SU-DHL-6 (cell line): ENCODE data around the gene UNC5C.
"Not testable (repeated sequence)": the region's sequence is repeated elsewhere in the genome, so short reads cannot be mapped to it uniquely, and the experiment has no call there.

Experiments
- H2AFZ ChIP-seq: fragments of 200-600 bp; sonication (generic); 2 replicates; pipeline ENCODE4 v1.6.1; 2014; ENCODE audit warnings: low read depth, mild to moderate bottlenecking, moderate library complexity, mixed read lengths, antibody characterized with exemption, low read length; ENCODE audit not compliant: severe bottlenecking
- H3F3A ChIP-seq: fragments of 200-600 bp; shearing (Covaris generic); 2 replicates; pipeline ENCODE4 v1.6.0; 2016; ENCODE audit warnings: antibody characterized with exemption, mild to moderate bottlenecking; ENCODE audit not compliant: insufficient read depth
- H3K27ac ChIP-seq: fragments of 200-600 bp; sonication (generic); 2 replicates; pipeline ENCODE4 v1.5.1; 2016; ENCODE audit warnings: low read depth, mild to moderate bottlenecking, low read length, moderate library complexity, mixed read lengths
- H3K27me3 ChIP-seq: fragments of 200-600 bp; sonication (generic), shearing (Covaris generic); 2 replicates; pipeline ENCODE4 v1.6.0; 2014; ENCODE audit warnings: mild to moderate bottlenecking, low read length
- H3K36me3 ChIP-seq: fragments of 200-600 bp; sonication (generic); 2 replicates; pipeline ENCODE4 v1.6.1; 2014; ENCODE audit warnings: mild to moderate bottlenecking, low read length, mixed read lengths
- H3K4me2 ChIP-seq: fragments of 300-600, 200-600 bp; shearing (Covaris generic), sonication (generic); 2 replicates; pipeline ENCODE4 v1.6.0; 2014; ENCODE audit warnings: low read length, low read depth, mild to moderate bottlenecking; ENCODE audit not compliant: poor library complexity, severe bottlenecking
- H3K4me3 ChIP-seq: fragments of 200-600 bp; sonication (generic); 2 replicates; pipeline ENCODE4 v1.5.1; 2014; ENCODE audit warnings: antibody characterized with exemption, low read length, mild to moderate bottlenecking, mixed read lengths; ENCODE audit not compliant: insufficient read depth, poor library complexity, severe bottlenecking
- H3K79me2 ChIP-seq: fragments of 200-600 bp; sonication (generic); 2 replicates; pipeline ENCODE4 v1.6.1; 2014; ENCODE audit warnings: mild to moderate bottlenecking, low read length, moderate library complexity; ENCODE audit not compliant: insufficient read depth
- H3K9ac ChIP-seq: fragments of 200-600 bp; sonication (generic); 2 replicates; pipeline ENCODE4 v1.7.0; 2014; ENCODE audit warnings: mild to moderate bottlenecking, low read length
- H3K9me2 ChIP-seq: fragments of 200-600 bp; sonication (generic); replicated peaks from 2 replicates; pipeline ENCODE4 v1.6.1; 2014; ENCODE audit warnings: low read length; ENCODE audit not compliant: insufficient read depth
- H3K9me3 ChIP-seq: fragments of 200-600 bp; sonication (generic); 2 replicates; pipeline ENCODE4 v1.6.1; 2014; ENCODE audit warnings: low read length, mixed read lengths; ENCODE audit not compliant: insufficient read depth
- H4K20me1 ChIP-seq: fragments of 200-600 bp; sonication (generic); 2 replicates; pipeline ENCODE4 v1.6.1; 2014; ENCODE audit warnings: low read depth, mild to moderate bottlenecking, antibody characterized with exemption, low read length, moderate library complexity, mixed read lengths
- EZH2phosphoT487 ChIP-seq: fragments of 200-600 bp; sonication (generic), shearing (Covaris generic); conservative IDR thresholded peaks from 2 replicates; pipeline ENCODE4 v1.6.1; 2018; ENCODE audit warnings: mild to moderate bottlenecking, antibody characterized with exemption, low read length, moderate library complexity, mixed read lengths
- TF ChIP-seq, protein P1 (sequence below): fragments of 200-600 bp; sonication (generic); IDR thresholded peaks from one replicate; pipeline ENCODE4 v1.5.1; 2017; ENCODE audit warnings: antibody characterized with exemption, mild to moderate bottlenecking, low read length, moderate library complexity; ENCODE audit not compliant: insufficient read depth, poor library complexity, severe bottlenecking

The UNC5C gene

DNA sequence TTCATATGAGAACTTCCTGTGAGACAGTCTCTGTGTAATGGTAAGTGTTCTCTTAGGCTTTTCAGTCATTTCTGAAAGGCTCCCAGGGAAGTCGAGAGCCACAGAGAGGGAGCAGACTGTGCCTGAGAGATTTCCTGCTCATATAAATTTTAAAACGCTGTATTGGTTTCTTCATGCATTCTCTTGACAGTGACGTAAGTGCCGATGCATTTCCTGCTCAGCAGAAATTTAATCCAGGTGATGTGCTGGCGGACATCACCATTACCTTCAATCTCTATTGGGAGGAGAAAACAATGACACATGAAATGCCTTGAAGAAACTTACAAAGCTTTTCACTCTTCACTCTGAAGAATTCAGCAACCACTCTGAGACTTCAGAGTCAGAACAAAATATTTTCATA lies 407.4 kb downstream of the UNC5C start:
- TF ChIP-seq, protein P1, sequence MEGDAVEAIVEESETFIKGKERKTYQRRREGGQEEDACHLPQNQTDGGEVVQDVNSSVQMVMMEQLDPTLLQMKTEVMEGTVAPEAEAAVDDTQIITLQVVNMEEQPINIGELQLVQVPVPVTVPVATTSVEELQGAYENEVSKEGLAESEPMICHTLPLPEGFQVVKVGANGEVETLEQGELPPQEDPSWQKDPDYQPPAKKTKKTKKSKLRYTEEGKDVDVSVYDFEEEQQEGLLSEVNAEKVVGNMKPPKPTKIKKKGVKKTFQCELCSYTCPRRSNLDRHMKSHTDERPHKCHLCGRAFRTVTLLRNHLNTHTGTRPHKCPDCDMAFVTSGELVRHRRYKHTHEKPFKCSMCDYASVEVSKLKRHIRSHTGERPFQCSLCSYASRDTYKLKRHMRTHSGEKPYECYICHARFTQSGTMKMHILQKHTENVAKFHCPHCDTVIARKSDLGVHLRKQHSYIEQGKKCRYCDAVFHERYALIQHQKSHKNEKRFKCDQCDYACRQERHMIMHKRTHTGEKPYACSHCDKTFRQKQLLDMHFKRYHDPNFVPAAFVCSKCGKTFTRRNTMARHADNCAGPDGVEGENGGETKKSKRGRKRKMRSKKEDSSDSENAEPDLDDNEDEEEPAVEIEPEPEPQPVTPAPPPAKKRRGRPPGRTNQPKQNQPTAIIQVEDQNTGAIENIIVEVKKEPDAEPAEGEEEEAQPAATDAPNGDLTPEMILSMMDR = no peak
- TF ChIP-seq EZH2phosphoT487 = no peak
- H3K27me3 ChIP-seq = no peaks in the 10 kb centered on the region
- no peak overlapping the region for H3K27ac ChIP-seq
- H3K4me3 ChIP-seq = no peak overlapping the region
- H3K4me2 ChIP-seq = no peak overlapping the region
- no peak overlapping the region for H3K9ac ChIP-seq
- H4K20me1 ChIP-seq = no peaks in the 10 kb centered on the region
- H3K9me2 ChIP-seq = no peaks in the 10 kb centered on the region
- H3K36me3 ChIP-seq = no peaks in the 10 kb centered on the region
- no peak overlapping the region for H2AFZ ChIP-seq
- no peaks in the 10 kb centered on the region for H3F3A ChIP-seq
- no peaks in the 10 kb centered on the region for H3K79me2 ChIP-seq
- no peaks in the 10 kb centered on the region for H3K9me3 ChIP-seq

DNA sequence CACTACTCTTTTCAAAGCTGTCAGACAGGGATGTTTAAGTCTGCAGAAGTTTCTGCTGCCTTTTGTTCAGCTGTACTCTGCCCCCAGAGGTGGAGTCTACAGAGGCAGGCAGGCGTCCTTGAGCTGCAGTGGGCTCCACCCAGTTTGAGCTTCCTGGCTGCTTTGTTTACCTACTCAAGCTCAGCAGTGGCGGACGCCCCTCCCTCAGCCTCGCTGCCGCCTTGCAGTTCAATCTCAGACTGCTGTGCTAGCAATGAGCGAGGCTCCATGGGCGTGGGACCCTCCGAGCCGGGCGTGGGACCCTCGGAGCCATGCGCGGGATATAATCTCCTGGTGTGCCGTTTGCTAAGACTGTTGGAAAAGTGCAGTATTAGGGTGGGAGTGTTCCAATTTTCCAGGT lies 409.3 kb downstream of the UNC5C start:
- not testable (repeated sequence) for H3K9ac ChIP-seq, H3K4me2 ChIP-seq, H3F3A ChIP-seq, H3K9me3 ChIP-seq, H3K9me2 ChIP-seq, H3K27ac ChIP-seq, H3K36me3 ChIP-seq, H4K20me1 ChIP-seq, H3K4me3 ChIP-seq, H3K27me3 ChIP-seq, H3K79me2 ChIP-seq, H2AFZ ChIP-seq

DNA sequence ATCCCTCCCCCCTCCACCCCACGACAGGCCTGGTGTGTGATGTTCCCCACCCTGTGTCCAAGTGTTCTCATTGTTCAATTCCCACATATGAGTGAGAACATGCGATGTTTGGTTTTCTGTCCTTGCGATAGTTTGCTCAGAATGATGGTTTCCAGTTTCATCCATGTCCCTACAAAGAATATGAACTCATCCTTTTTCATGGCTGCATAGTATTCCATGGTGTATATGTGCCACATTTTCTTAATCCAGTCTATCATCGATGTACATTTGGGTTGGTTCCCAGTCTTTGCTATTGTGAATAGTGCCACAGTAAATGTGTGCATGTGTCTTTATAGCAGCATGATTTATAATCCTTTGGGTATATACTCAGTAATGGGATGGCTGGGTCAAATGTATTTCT lies 414.8 kb downstream of the UNC5C start:
- H3K9ac ChIP-seq, H4K20me1 ChIP-seq, H3K4me2 ChIP-seq, H3K27me3 ChIP-seq, H3K4me3 ChIP-seq, H3K9me2 ChIP-seq, H3F3A ChIP-seq, H3K79me2 ChIP-seq, H2AFZ ChIP-seq, H3K36me3 ChIP-seq, H3K27ac ChIP-seq, H3K9me3 ChIP-seq: not testable (repeated sequence)

- Histone ChIP-seq H2AFZ (no peak overlapping the region), H3K9me3 (no peaks in the 10 kb centered on the region), H3K4me2 (no peak overlapping the region), H3K9ac (no peak overlapping the region), H4K20me1 (no peaks in the 10 kb centered on the region), H3F3A (no peaks in the 10 kb centered on the region), H3K9me2 (no peaks in the 10 kb centered on the region), H3K27ac (no peak overlapping the region), H3K79me2 (no peaks in the 10 kb centered on the region), H3K27me3 (no peaks in the 10 kb centered on the region), H3K4me3 (no peak overlapping the region), H3K36me3 (no peaks in the 10 kb centered on the region)
- TF ChIP-seq EZH2phosphoT487 = no peak
- TF ChIP-seq, protein P1 = no peak
Measured at GRCh38 chr4:95129821-95130311, 418.9 kb downstream of the UNC5C start.
